ENCODE results near the gene SPATA2. TPM values are rescaled to one million over a fixed set of nuclear protein-coding genes. Genes with fewer than 3 reads are reported as not detected.

The SPATA2 gene

GRCh38 chr20:49859011-49859410 is 56.3 kb downstream of the SPATA2 start:
- H3K4me1 ChIP-seq (ENCODE audit: control insufficient read depth, insufficient read depth, low read length) = peaks cover under 1% of the 10 kb centered on the region
- H3K4me3 ChIP-seq (ENCODE audit: low read length) = no peak overlapping the region
- H3K27me3 ChIP-seq (ENCODE audit: control insufficient read depth, insufficient read depth, low read length) = no peaks in the 10 kb centered on the region
- H3K36me3 ChIP-seq (ENCODE audit: insufficient read depth, low read length) = peaks cover 19% of the 10 kb centered on the region
- no peaks in the 10 kb centered on the region for H3K9me3 ChIP-seq (replicated peaks; ENCODE audit: low read length)
- no peak overlapping the region for H3K9ac ChIP-seq (ENCODE audit: low read depth, low read length)
- H3K4me2 ChIP-seq (ENCODE audit: low read length) = no peak overlapping the region

- peaks cover 22% of the 10 kb centered on the region for H3K36me3 ChIP-seq (ENCODE audit: insufficient read depth, low read length)
- H3K4me1 ChIP-seq (ENCODE audit: control insufficient read depth, insufficient read depth, low read length) = peaks cover 9% of the 10 kb centered on the region
- H3K4me3 ChIP-seq (ENCODE audit: low read length) = no peak overlapping the region
- H3K9me3 ChIP-seq (replicated peaks; ENCODE audit: low read length) = no peaks in the 10 kb centered on the region
- no peak overlapping the region for H3K9ac ChIP-seq (ENCODE audit: low read depth, low read length)
- no peak overlapping the region for H3K4me2 ChIP-seq (ENCODE audit: low read length)
- no peaks in the 10 kb centered on the region for H3K27me3 ChIP-seq (ENCODE audit: control insufficient read depth, insufficient read depth, low read length)
These were observed 57.2 kb downstream of the SPATA2 start for GRCh38 chr20:49858076-49858585.

- Histone ChIP-seq H3K9me3 (replicated peaks; ENCODE audit: low read length) (no peaks in the 10 kb centered on the region), H3K4me2 (ENCODE audit: low read length) (no peak overlapping the region), H3K4me1 (ENCODE audit: control insufficient read depth, insufficient read depth, low read length) (peaks cover 9% of the 10 kb centered on the region), H3K36me3 (ENCODE audit: insufficient read depth, low read length) (peaks cover 22% of the 10 kb centered on the region), H3K9ac (ENCODE audit: low read depth, low read length) (no peak overlapping the region), H3K27me3 (ENCODE audit: control insufficient read depth, insufficient read depth, low read length) (no peaks in the 10 kb centered on the region), H3K4me3 (ENCODE audit: low read length) (no peak overlapping the region)
These were observed 58.4 kb downstream of the SPATA2 start for GRCh38 chr20:49856904-49857303.

- Histone ChIP-seq H3K36me3 (ENCODE audit: insufficient read depth, low read length) (peaks cover 32% of the 10 kb centered on the region), H3K9ac (ENCODE audit: low read depth, low read length) (no peak overlapping the region), H3K27me3 (ENCODE audit: control insufficient read depth, insufficient read depth, low read length) (no peaks in the 10 kb centered on the region), H3K4me2 (ENCODE audit: low read length) (no peak overlapping the region), H3K9me3 (replicated peaks; ENCODE audit: low read length) (no peaks in the 10 kb centered on the region), H3K4me3 (ENCODE audit: low read length) (no peak overlapping the region), H3K4me1 (ENCODE audit: control insufficient read depth, insufficient read depth, low read length) (peaks cover 9% of the 10 kb centered on the region)
These were observed 61.0 kb downstream of the SPATA2 start for GRCh38 chr20:49854190-49854875.

GRCh38 chr20:49853640-49854039 is 61.7 kb downstream of the SPATA2 start:
- H3K9ac ChIP-seq (ENCODE audit: low read depth, low read length) = no peak overlapping the region
- peaks cover 9% of the 10 kb centered on the region for H3K4me1 ChIP-seq (ENCODE audit: control insufficient read depth, insufficient read depth, low read length)
- H3K27me3 ChIP-seq (ENCODE audit: control insufficient read depth, insufficient read depth, low read length) = no peaks in the 10 kb centered on the region
- H3K36me3 ChIP-seq (ENCODE audit: insufficient read depth, low read length) = peaks cover 29% of the 10 kb centered on the region
- H3K9me3 ChIP-seq (replicated peaks; ENCODE audit: low read length) = no peaks in the 10 kb centered on the region
- no peak overlapping the region for H3K4me3 ChIP-seq (ENCODE audit: low read length)
- H3K4me2 ChIP-seq (ENCODE audit: low read length) = no peak overlapping the region

Small RNA genes within 50 kb of the gene (small RNA-seq; reads per million reads assigned to genes)
- gene RF00017 = not detected
- not detected for gene RF00019

Data from skeletal muscle satellite cell (primary cell).